Ovary (tissue), 3 donors: Measurements from ENCODE around the gene IFI30.

ENCODE experiments used
- EP300 ChIP-seq: sonication (generic); formaldehyde crosslinking; IDR thresholded peaks from one replicate; pipeline ENCODE4 v1.6.1; 2017; ENCODE audit warnings: antibody characterized with exemption
- POLR2A ChIP-seq: fragments of 450-650 bp; IDR thresholded peaks from one replicate; pipeline ENCODE4 v1.6.1; 2017; ENCODE audit warnings: antibody characterized with exemption, mild to moderate bottlenecking, moderate library complexity
- TF ChIP-seq, protein P1 (sequence below), 3 donors: fragments of 450-650 bp in 2 of 3; fragments of 200-600 bp in 1 of 3; IDR thresholded peaks; one replicate each; pipeline versions ENCODE4 v1.5.1 to v1.8.0; 2016 to 2022; ENCODE audit warnings: antibody characterized with exemption in 3 of 3, mild to moderate bottlenecking in 1 of 3
- donor health status: DM: no; HTN: no; CAD: no.

DNA sequence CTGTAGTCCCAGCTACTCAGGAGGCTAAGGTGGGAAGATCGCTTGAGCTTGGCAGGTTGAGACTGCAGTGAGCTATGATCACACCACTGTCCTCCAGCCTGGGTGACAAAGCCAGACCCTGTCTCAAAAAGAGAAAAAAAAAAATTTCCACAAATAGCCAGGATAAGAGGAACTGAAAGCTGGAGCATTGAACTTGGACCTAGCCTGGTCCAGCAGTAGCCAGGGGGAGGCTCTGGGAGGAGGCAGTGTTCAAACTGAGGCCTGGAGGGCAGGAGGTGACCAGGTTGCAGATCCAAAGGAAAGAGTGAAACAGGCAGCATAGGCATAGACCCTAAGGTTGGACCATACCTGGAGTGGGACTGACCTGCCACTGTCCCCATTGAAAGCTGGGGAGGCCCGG lies 47.5 kb upstream of the IFI30 start:
- TF ChIP-seq, protein P1, sequence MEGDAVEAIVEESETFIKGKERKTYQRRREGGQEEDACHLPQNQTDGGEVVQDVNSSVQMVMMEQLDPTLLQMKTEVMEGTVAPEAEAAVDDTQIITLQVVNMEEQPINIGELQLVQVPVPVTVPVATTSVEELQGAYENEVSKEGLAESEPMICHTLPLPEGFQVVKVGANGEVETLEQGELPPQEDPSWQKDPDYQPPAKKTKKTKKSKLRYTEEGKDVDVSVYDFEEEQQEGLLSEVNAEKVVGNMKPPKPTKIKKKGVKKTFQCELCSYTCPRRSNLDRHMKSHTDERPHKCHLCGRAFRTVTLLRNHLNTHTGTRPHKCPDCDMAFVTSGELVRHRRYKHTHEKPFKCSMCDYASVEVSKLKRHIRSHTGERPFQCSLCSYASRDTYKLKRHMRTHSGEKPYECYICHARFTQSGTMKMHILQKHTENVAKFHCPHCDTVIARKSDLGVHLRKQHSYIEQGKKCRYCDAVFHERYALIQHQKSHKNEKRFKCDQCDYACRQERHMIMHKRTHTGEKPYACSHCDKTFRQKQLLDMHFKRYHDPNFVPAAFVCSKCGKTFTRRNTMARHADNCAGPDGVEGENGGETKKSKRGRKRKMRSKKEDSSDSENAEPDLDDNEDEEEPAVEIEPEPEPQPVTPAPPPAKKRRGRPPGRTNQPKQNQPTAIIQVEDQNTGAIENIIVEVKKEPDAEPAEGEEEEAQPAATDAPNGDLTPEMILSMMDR (IDR thresholded peaks at IDR 0.05), result no peak
- no peak for TF ChIP-seq POLR2A
- no peak for TF ChIP-seq EP300
